ENCODE measurements around the gene NCKAP5. TPM values are rescaled to one million over a fixed set of nuclear protein-coding genes. Genes with fewer than 3 reads are reported as not detected.

Gene NCKAP5
- total RNA-seq, 2 experiments from 2014 or later = not detected

GRCh38 chr2:133456156-133456555 is 112.1 kb downstream of the NCKAP5 start:
- ChIA-PET CTCF (no interaction called here), POLR2A (no interaction called here)
- ATAC-seq (no peak), DNase-seq (no peak)
- no peak overlapping the region for H3K4me3 Mint-ChIP-seq
- no peak overlapping the region for H3K27ac Mint-ChIP-seq
- TF ChIP-seq CTCF (IDR thresholded peaks at IDR 0.05) = no peak
- no peaks in the 10 kb centered on the region for H3K36me3 Mint-ChIP-seq (ENCODE audit: low read depth)
- no peaks in the 10 kb centered on the region for H3K27me3 Mint-ChIP-seq
- intact Hi-C loops (cut with micrococcal nuclease) = no loop called here
- H3K4me1 Mint-ChIP-seq (ENCODE audit: low read depth) = no peaks in the 10 kb centered on the region
- H3K9me3 Mint-ChIP-seq = peaks cover 4% of the 10 kb centered on the region

DNA sequence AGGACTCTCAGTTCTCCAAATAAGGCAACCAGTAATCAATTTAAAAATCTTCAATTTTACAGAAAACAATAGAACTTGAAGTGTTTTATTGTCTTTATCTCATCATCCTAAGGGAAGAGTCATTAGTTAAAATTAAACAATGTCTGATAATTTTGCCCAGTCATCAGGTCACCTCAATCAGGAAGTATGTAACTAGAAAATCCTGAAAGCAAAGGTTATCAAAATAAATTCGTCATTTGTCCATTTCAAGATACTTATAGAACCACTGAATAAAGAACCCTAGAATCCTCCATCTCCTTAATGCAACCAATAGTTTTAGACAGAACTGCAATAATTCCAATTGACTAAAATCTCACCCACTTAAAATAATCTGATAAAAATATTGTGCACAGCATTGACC is 115.2 kb downstream of the NCKAP5 start:
- Mint-ChIP-seq H3K27ac (no peak overlapping the region), H3K4me3 (no peak overlapping the region), H3K9me3 (peaks cover 4% of the 10 kb centered on the region), H3K27me3 (no peaks in the 10 kb centered on the region), H3K4me1 (ENCODE audit: low read depth) (no peaks in the 10 kb centered on the region), H3K36me3 (ENCODE audit: low read depth) (no peaks in the 10 kb centered on the region)
- ATAC-seq (no peak), DNase-seq (no peak)
- no peak for TF ChIP-seq CTCF (IDR thresholded peaks at IDR 0.05)
- intact Hi-C loops (cut with micrococcal nuclease) = no loop called here
- CTCF ChIA-PET = no interaction called here
- POLR2A ChIA-PET = no interaction called here

DNA sequence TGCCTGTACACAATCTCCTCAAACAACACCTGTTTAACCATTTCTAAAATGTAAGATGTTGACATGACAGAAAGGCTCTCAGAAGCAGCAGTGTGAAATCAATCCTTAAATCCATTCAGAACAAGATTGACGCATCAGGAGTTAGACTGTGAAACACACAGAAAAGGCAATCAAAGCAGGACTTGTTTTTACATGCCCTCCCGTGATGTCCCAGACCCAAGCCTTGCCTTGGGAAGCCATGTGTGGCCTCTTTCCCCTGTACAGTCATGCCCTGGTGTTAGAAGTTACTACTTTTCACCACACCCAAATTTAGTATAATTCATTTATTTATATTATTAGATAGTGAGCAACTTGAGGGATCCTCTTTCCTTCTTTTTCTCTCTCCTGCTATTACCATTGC is 115.7 kb downstream of the NCKAP5 start:
- no peaks in the 10 kb centered on the region for H3K36me3 Mint-ChIP-seq (ENCODE audit: low read depth)
- POLR2A ChIA-PET = no interaction called here
- no peaks in the 10 kb centered on the region for H3K27me3 Mint-ChIP-seq
- no peak for TF ChIP-seq CTCF (IDR thresholded peaks at IDR 0.05)
- no peak overlapping the region for H3K27ac Mint-ChIP-seq
- H3K9me3 Mint-ChIP-seq = peaks cover 4% of the 10 kb centered on the region
- CTCF ChIA-PET = no interaction called here
- no peaks in the 10 kb centered on the region for H3K4me1 Mint-ChIP-seq (ENCODE audit: low read depth)
- no peak for DNase-seq
- H3K4me3 Mint-ChIP-seq = no peak overlapping the region
- intact Hi-C loops (cut with micrococcal nuclease) = no loop called here
- no peak for ATAC-seq

DNA sequence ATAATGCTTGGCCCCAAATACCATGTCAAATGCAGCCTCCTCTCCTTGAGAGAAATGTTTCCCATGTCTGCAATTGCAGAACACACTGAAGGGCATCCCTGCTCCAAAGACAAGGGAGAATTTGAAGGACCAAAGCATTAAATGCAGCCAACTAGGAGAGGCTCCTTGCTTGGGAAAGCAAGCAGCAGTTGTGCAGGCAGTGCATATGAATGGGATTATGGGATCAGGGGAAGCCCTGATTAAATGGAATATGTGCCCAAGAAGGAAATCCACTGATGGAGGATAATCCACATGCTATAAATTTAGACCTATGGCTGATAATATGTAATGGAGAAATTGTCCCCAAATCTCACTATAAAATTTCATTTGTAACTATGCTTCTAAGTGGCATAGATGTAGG is 116.1 kb downstream of the NCKAP5 start:
- ATAC-seq (no peak), DNase-seq (no peak)
- Mint-ChIP-seq H3K9me3 (peaks cover 4% of the 10 kb centered on the region), H3K27ac (no peak overlapping the region), H3K27me3 (no peaks in the 10 kb centered on the region), H3K36me3 (ENCODE audit: low read depth) (no peaks in the 10 kb centered on the region), H3K4me1 (ENCODE audit: low read depth) (no peaks in the 10 kb centered on the region), H3K4me3 (no peak overlapping the region)
- intact Hi-C loops (cut with micrococcal nuclease) = no loop called here
- CTCF ChIA-PET = no interaction called here
- POLR2A ChIA-PET = no interaction called here
- no peak for TF ChIP-seq CTCF (IDR thresholded peaks at IDR 0.05)

DNA sequence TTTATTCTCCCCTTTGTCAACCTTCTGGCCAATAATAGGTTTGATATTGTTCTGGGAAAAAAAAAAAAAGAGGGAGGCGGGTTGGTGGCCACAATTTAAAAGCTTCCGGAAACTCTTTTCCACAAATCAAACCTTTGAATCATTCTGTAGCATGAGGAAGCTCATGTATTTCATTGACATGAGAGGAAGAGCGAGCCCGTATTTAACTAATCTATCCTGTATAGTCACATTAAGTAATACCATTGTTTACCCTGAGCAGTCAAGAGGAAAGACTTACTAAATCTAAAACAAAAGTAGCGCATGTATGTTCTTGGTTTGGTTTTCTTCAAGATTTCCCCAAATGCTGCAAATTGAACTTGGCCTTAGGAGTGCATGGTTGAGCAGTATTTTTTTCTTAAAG is 120.1 kb downstream of the NCKAP5 start:
- H3K36me3 Mint-ChIP-seq (ENCODE audit: low read depth) = no peaks in the 10 kb centered on the region
- H3K27ac Mint-ChIP-seq = no peak overlapping the region
- no peak overlapping the region for H3K4me3 Mint-ChIP-seq
- no peaks in the 10 kb centered on the region for H3K27me3 Mint-ChIP-seq
- no peak for TF ChIP-seq CTCF (IDR thresholded peaks at IDR 0.05)
- DNase-seq (no peak), ATAC-seq (no peak)
- no peaks in the 10 kb centered on the region for H3K4me1 Mint-ChIP-seq (ENCODE audit: low read depth)
- ChIA-PET CTCF (no interaction called here), POLR2A (no interaction called here)
- intact Hi-C loops (cut with micrococcal nuclease) = no loop called here
- no peaks in the 10 kb centered on the region for H3K9me3 Mint-ChIP-seq
